ENCODE results near the gene B3GAT1. TPM values are rescaled to one million over a fixed set of nuclear protein-coding genes. Genes with fewer than 3 reads are reported as not detected.

B3GAT1 gene
- total and polyA plus RNA-seq, 2 donors (not counting 1 experiment from before 2014, with no cell fraction given) = 0.06 TPM; not detected in 1

- Histone ChIP-seq H3K27ac (ENCODE audit: low read length in 2 of 2) (no peak overlapping the region), H3K79me2 (ENCODE audit: control insufficient read depth, insufficient read depth, low read length) (no peaks in the 10 kb centered on the region), H3K27me3 (replicated peaks in 1 of 4; ENCODE audit: control extremely low read depth in 1 of 4, control insufficient read depth in 3 of 4, insufficient read depth in 4 of 4, low read length in 3 of 4) (peaks cover 0 to 11% (median 2%) of the 10 kb centered on the region in 4 experiments), H3K36me3 (replicated peaks in 1 of 2; ENCODE audit: control extremely low read depth in 1 of 2, control insufficient read depth in 1 of 2, extremely low read depth in 1 of 2, insufficient read depth in 2 of 2, low read length in 1 of 2) (no peaks in the 10 kb centered on the region), H3K4me1 (ENCODE audit: control insufficient read depth in 2 of 2, insufficient read depth in 2 of 2, low read length in 2 of 2) (no peaks in the 10 kb centered on the region), H3K9ac (ENCODE audit: low read length) (no peak overlapping the region), H3K4me3 (ENCODE audit: control extremely low read depth in 1 of 5, extremely low read depth in 1 of 5, insufficient read depth in 1 of 5, low read depth in 2 of 5, low read length in 4 of 5) (no peak overlapping the region), H3K4me2 (replicated peaks; ENCODE audit: low read depth, low read length, poor library complexity, severe bottlenecking) (no peak overlapping the region), H3K9me3 (ENCODE audit: control extremely low read depth in 1 of 3, control insufficient read depth in 2 of 3, insufficient read depth in 1 of 3, low read length in 2 of 3) (peaks cover 0 to 3% (median 0%) of the 10 kb centered on the region in 3 donors), H4K20me1 (ENCODE audit: control insufficient read depth, insufficient read depth, low read length, poor library complexity, severe bottlenecking) (no peaks in the 10 kb centered on the region), H2AFZ (ENCODE audit: insufficient read depth, low read depth, low read length, poor library complexity, severe bottlenecking) (no peak overlapping the region)
- Mint-ChIP-seq H3K27ac (no peak overlapping the region), H3K9me3 (ENCODE audit: insufficient read depth) (no peaks in the 10 kb centered on the region), H3K4me1 (no peaks in the 10 kb centered on the region), H3K27me3 (peaks cover 22% of the 10 kb centered on the region), H3K4me3 (no peak overlapping the region)
- ChIA-PET POLR2A (no interaction called here), CTCF (no interaction called here)
- TF ChIP-seq EZH2 (IDR thresholded peaks at IDR 0.05; ENCODE audit: borderline replicate concordance, insufficient read depth, low read depth, low read length, poor library complexity, severe bottlenecking) (no peak), CTCF (IDR thresholded peaks at IDR 0.05) (no peak)
- intact Hi-C loops (cut with micrococcal nuclease) = no loop called here
- WGBS (ENCODE audit: insufficient coverage) = 95% methylated on average over 15 of the region's 15 CpGs
- DNase-seq = no peak
- ATAC-seq (ENCODE audit: low read depth) = no peak
Measured at GRCh38 chr11:134338068-134338467, 74.0 kb downstream of the B3GAT1 start.

- H3K36me3 ChIP-seq (replicated peaks in 1 of 2; ENCODE audit: control extremely low read depth in 1 of 2, control insufficient read depth in 1 of 2, extremely low read depth in 1 of 2, insufficient read depth in 2 of 2, low read length in 1 of 2) = no peaks in the 10 kb centered on the region
- peaks cover 6% of the 10 kb centered on the region for H3K4me1 Mint-ChIP-seq
- no peaks in the 10 kb centered on the region for H3K79me2 ChIP-seq (ENCODE audit: control insufficient read depth, insufficient read depth, low read length)
- H3K4me2 ChIP-seq (replicated peaks; ENCODE audit: low read depth, low read length, poor library complexity, severe bottlenecking) = no peak overlapping the region
- TF ChIP-seq EZH2 (IDR thresholded peaks at IDR 0.05; ENCODE audit: borderline replicate concordance, insufficient read depth, low read depth, low read length, poor library complexity, severe bottlenecking) = no peak
- TF ChIP-seq CTCF (IDR thresholded peaks at IDR 0.05) = no peak
- DNase-seq (no peak), ATAC-seq (ENCODE audit: low read depth) (no peak)
- ChIA-PET POLR2A (no interaction called here), CTCF (no interaction called here)
- H3K9ac ChIP-seq (ENCODE audit: low read length) = no peak overlapping the region
- no peaks in the 10 kb centered on the region for H4K20me1 ChIP-seq (ENCODE audit: control insufficient read depth, insufficient read depth, low read length, poor library complexity, severe bottlenecking)
- peaks cover 6 to 7% of the 10 kb centered on the region in 2 donors for H3K4me1 ChIP-seq (ENCODE audit: control insufficient read depth in 2 of 2, insufficient read depth in 2 of 2, low read length in 2 of 2)
- intact Hi-C loops (cut with micrococcal nuclease) = no loop called here
- no peak overlapping the region for H2AFZ ChIP-seq (ENCODE audit: insufficient read depth, low read depth, low read length, poor library complexity, severe bottlenecking)
- WGBS (ENCODE audit: insufficient coverage) = 94% methylated on average over 3 of the region's 4 CpGs
- no peak overlapping the region for H3K4me3 Mint-ChIP-seq
- H3K9me3 Mint-ChIP-seq (ENCODE audit: insufficient read depth) = no peaks in the 10 kb centered on the region
- H3K27me3 ChIP-seq (replicated peaks in 1 of 4; ENCODE audit: control extremely low read depth in 1 of 4, control insufficient read depth in 3 of 4, insufficient read depth in 4 of 4, low read length in 3 of 4) = peaks cover 0 to 20% (median 6%) of the 10 kb centered on the region in 4 experiments
- peaks cover 28% of the 10 kb centered on the region for H3K27me3 Mint-ChIP-seq
- H3K27ac ChIP-seq (ENCODE audit: low read length in 2 of 2) = no peak overlapping the region
- H3K9me3 ChIP-seq (ENCODE audit: control extremely low read depth in 1 of 3, control insufficient read depth in 2 of 3, insufficient read depth in 1 of 3, low read length in 2 of 3) = no peaks in the 10 kb centered on the region
- no peak overlapping the region for H3K27ac Mint-ChIP-seq
- no peak overlapping the region for H3K4me3 ChIP-seq (ENCODE audit: control extremely low read depth in 1 of 5, extremely low read depth in 1 of 5, insufficient read depth in 1 of 5, low read depth in 2 of 5, low read length in 4 of 5)
Measured at GRCh38 chr11:134337051-134337450, 75.0 kb downstream of the B3GAT1 start.

Data from B cell (primary cell).